Amygdala (tissue), 56 donors: ENCODE measurements around the gene CD164L2.

Experiments
- DNase-seq, 56 donors: peaks; one replicate each; lab custom pipeline; 2025; lab: John Stamatoyannopoulos, UW

CD164L2 gene

GRCh38 chr1:27350663-27351540, 32.2 kb downstream of the CD164L2 start:
- peak in 1 of 56 donors; percentile 3 for DNase-seq

- DNase-seq = peak in 8 of 56 donors; percentile 18 to 38 (median 28)
Measured at GRCh38 chr1:27349784-27350662, 33.1 kb downstream of the CD164L2 start.

GRCh38 chr1:27348861-27349783, 34.0 kb downstream of the CD164L2 start:
- no peak for DNase-seq

GRCh38 chr1:27346991-27347624, 36.0 kb downstream of the CD164L2 start:
- no peak for DNase-seq

- no peak for DNase-seq
Measured at GRCh38 chr1:27346357-27346756, 36.8 kb downstream of the CD164L2 start.

GRCh38 chr1:27345272-27345671, 37.9 kb downstream of the CD164L2 start:
- no peak for DNase-seq

- DNase-seq = no peak
Measured at GRCh38 chr1:27343639-27344025, 39.5 kb downstream of the CD164L2 start.

GRCh38 chr1:27342778-27343638, 40.1 kb downstream of the CD164L2 start:
- no peak for DNase-seq

GRCh38 chr1:27342391-27342777, 40.7 kb downstream of the CD164L2 start:
- no peak for DNase-seq

GRCh38 chr1:27341525-27342252, 41.4 kb downstream of the CD164L2 start, which contains the start of gene SYTL1:
Gene SYTL1, plus strand, starts transcription at chr1:27342022. Its CDS starts 3,313 bp downstream, at chr1:27345335.
- DNase-seq = peak in 4 of 56 donors; percentile 9 to 36 (median 22)

GRCh38 chr1:27339213-27339612, 43.9 kb downstream of the CD164L2 start:
- DNase-seq = no peak

- no peak for DNase-seq
Measured at GRCh38 chr1:27338751-27339150, 44.4 kb downstream of the CD164L2 start.

GRCh38 chr1:27336756-27337155, 46.4 kb downstream of the CD164L2 start:
- no peak for DNase-seq

GRCh38 chr1:27335506-27336422, 47.4 kb downstream of the CD164L2 start:
- DNase-seq = no peak

GRCh38 chr1:27333717-27334279, 49.3 kb downstream of the CD164L2 start:
- no peak for DNase-seq

GRCh38 chr1:27332536-27333281, 50.4 kb downstream of the CD164L2 start:
- DNase-seq = peak in 14 of 56 donors; percentile 5 to 57 (median 25)
